NB4 (cell line): ENCODE data around the gene SELENOM.

Experiments used
- POLR2A ChIP-seq: IDR thresholded peaks from 2 replicates; pipeline ENCODE4 v1.6.1; 2011; ENCODE audit warnings: mild to moderate bottlenecking; ENCODE audit not compliant: insufficient read length; ENCODE audit errors: extremely low read depth
- TF ChIP-seq, protein P1 (sequence below): IDR thresholded peaks from one replicate; pipeline ENCODE4 v1.5.1; 2012; ENCODE audit warnings: low read depth, low read length

DNA sequence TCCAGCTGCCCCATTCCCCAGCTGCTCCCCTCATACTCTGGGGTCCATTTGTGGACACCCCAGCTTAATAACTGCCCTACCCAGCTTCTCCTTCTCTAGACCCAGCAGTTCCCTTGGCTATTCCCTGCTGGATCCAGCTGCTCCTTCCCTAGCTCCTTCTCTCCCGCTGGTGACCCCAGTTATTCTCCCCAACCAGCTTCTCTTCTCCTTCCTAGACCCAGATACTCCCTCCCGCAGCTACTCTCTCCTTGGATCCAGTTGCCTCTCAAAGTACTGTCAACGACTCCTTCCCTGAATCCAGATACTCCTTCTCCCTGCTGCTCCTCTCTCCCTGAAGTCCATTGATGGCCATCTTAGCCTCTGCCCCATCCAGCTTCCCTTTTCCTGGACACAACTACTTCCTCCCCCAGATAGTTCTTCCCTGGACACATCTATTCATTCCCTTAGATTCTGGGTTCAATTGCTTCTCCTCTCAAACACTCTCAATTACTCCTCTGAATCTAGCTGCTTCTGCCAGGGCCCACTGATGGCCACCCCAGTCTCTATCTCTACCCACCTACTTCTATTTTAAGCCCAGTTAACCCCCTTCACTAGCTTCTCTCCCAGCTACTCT is 11.6 kb downstream of the SELENOM start:
- TF ChIP-seq POLR2A, result no peak
- TF ChIP-seq, protein P1, sequence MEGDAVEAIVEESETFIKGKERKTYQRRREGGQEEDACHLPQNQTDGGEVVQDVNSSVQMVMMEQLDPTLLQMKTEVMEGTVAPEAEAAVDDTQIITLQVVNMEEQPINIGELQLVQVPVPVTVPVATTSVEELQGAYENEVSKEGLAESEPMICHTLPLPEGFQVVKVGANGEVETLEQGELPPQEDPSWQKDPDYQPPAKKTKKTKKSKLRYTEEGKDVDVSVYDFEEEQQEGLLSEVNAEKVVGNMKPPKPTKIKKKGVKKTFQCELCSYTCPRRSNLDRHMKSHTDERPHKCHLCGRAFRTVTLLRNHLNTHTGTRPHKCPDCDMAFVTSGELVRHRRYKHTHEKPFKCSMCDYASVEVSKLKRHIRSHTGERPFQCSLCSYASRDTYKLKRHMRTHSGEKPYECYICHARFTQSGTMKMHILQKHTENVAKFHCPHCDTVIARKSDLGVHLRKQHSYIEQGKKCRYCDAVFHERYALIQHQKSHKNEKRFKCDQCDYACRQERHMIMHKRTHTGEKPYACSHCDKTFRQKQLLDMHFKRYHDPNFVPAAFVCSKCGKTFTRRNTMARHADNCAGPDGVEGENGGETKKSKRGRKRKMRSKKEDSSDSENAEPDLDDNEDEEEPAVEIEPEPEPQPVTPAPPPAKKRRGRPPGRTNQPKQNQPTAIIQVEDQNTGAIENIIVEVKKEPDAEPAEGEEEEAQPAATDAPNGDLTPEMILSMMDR, result no peak
